Osteoblast (primary cell): ENCODE data around the gene PTPRN2. TPM values are rescaled to one million over a fixed set of nuclear protein-coding genes. Genes with fewer than 3 reads are reported as not detected.

Source experiments
- DNase-seq: peaks from one replicate; pipeline ENCODE4 v3.0.0; 2011; ENCODE audit warnings: low spot score, mixed read lengths; ENCODE audit not compliant: insufficient read length; ENCODE audit errors: missing footprints
- H2AFZ ChIP-seq: 2 replicates; pipeline ENCODE4 v1.6.0; 2011; ENCODE audit warnings: mild to moderate bottlenecking, low read length
- H3K27ac ChIP-seq: 2 replicates; pipeline ENCODE4 v1.5.1; 2011; ENCODE audit warnings: mild to moderate bottlenecking, low read depth, low read length, moderate library complexity
- H3K27me3 ChIP-seq: 2 replicates; pipeline ENCODE4 v1.6.0; 2012; ENCODE audit warnings: mild to moderate bottlenecking, control low read depth, inconsistent platforms, low read length, moderate library complexity; ENCODE audit not compliant: insufficient read depth
- H3K36me3 ChIP-seq: 2 replicates; pipeline ENCODE4 v1.5.1; 2011; ENCODE audit warnings: mild to moderate bottlenecking, low read length, control low read depth, moderate library complexity; ENCODE audit not compliant: insufficient read depth
- H3K4me1 ChIP-seq: 2 replicates; pipeline ENCODE4 v1.5.1; 2011; ENCODE audit warnings: mild to moderate bottlenecking, low read length, control low read depth, moderate library complexity; ENCODE audit not compliant: insufficient read depth
- H3K4me2 ChIP-seq: 2 replicates; pipeline ENCODE4 v1.6.0; 2011; ENCODE audit warnings: mild to moderate bottlenecking, low read length; ENCODE audit not compliant: insufficient read depth
- H3K4me3 ChIP-seq: fragments of 200-600 bp; sonication (generic); 3 replicates; pipeline ENCODE4 v1.5.1; 2012; ENCODE audit warnings: mild to moderate bottlenecking, low read length, inconsistent platforms; ENCODE audit not compliant: insufficient read depth
- H3K79me2 ChIP-seq: 2 replicates; pipeline ENCODE4 v1.6.0; 2012; ENCODE audit warnings: mild to moderate bottlenecking, low read length, control low read depth, inconsistent platforms; ENCODE audit not compliant: insufficient read depth
- H3K9me3 ChIP-seq: 2 replicates; pipeline ENCODE4 v1.5.1; 2011; ENCODE audit warnings: low read depth, low read length, control low read depth
- H4K20me1 ChIP-seq: 2 replicates; pipeline ENCODE4 v1.6.0; 2012; ENCODE audit warnings: mild to moderate bottlenecking, low read length, control low read depth; ENCODE audit not compliant: insufficient read depth
- CTCF ChIP-seq: IDR thresholded peaks from 2 replicates; pipeline ENCODE4 v1.5.1; 2011; ENCODE audit warnings: mild to moderate bottlenecking, low read depth, low read length, moderate library complexity; ENCODE audit errors: extremely low read depth
- total RNA-seq: library from RNA; depleted of rRNA; stranded (reverse); fragments of >200 nt; gene quantifications from 2 replicates; pipeline ENCODE4 v1.2.3, GENCODE V29; 2012

The PTPRN2 gene
- total RNA-seq, 1 donor = 0.36 TPM

- no peak for TF ChIP-seq CTCF
- Histone ChIP-seq H3K27me3 (no peaks in the 10 kb centered on the region), H4K20me1 (no peaks in the 10 kb centered on the region), H3K4me3 (no peak overlapping the region), H3K4me1 (no peaks in the 10 kb centered on the region), H3K27ac (no peak overlapping the region), H3K9me3 (no peaks in the 10 kb centered on the region), H2AFZ (no peak overlapping the region), H3K4me2 (no peak overlapping the region), H3K79me2 (no peaks in the 10 kb centered on the region), H3K36me3 (no peaks in the 10 kb centered on the region)
- peak; percentile 67 for DNase-seq
These were observed 1070.5 kb downstream of the PTPRN2 start for GRCh38 chr7:157516911-157517781.

GRCh38 chr7:157516311-157516710, 1071.3 kb downstream of the PTPRN2 start:
- no peaks in the 10 kb centered on the region for H3K27me3 ChIP-seq
- no peaks in the 10 kb centered on the region for H3K79me2 ChIP-seq
- H3K27ac ChIP-seq = no peak overlapping the region
- H3K4me2 ChIP-seq = no peak overlapping the region
- DNase-seq = peak; percentile 17
- no peak for TF ChIP-seq CTCF
- no peaks in the 10 kb centered on the region for H3K9me3 ChIP-seq
- no peaks in the 10 kb centered on the region for H3K4me1 ChIP-seq
- H2AFZ ChIP-seq = no peak overlapping the region
- H3K4me3 ChIP-seq = no peak overlapping the region
- no peaks in the 10 kb centered on the region for H3K36me3 ChIP-seq
- H4K20me1 ChIP-seq = no peaks in the 10 kb centered on the region

GRCh38 chr7:157515342-157516041, 1072.1 kb downstream of the PTPRN2 start:
- Histone ChIP-seq H3K4me3 (no peak overlapping the region), H3K4me2 (no peak overlapping the region), H3K27ac (no peak overlapping the region), H2AFZ (no peak overlapping the region), H3K79me2 (no peaks in the 10 kb centered on the region), H3K4me1 (no peaks in the 10 kb centered on the region), H3K27me3 (no peaks in the 10 kb centered on the region), H4K20me1 (no peaks in the 10 kb centered on the region), H3K36me3 (no peaks in the 10 kb centered on the region), H3K9me3 (no peaks in the 10 kb centered on the region)
- no peak for TF ChIP-seq CTCF
- peak; percentile 53 for DNase-seq

GRCh38 chr7:157514746-157515145, 1072.9 kb downstream of the PTPRN2 start:
- no peaks in the 10 kb centered on the region for H4K20me1 ChIP-seq
- H3K27me3 ChIP-seq = no peaks in the 10 kb centered on the region
- no peak for TF ChIP-seq CTCF
- no peaks in the 10 kb centered on the region for H3K79me2 ChIP-seq
- H3K4me1 ChIP-seq = no peaks in the 10 kb centered on the region
- H3K4me2 ChIP-seq = no peak overlapping the region
- H3K27ac ChIP-seq = no peak overlapping the region
- no peak overlapping the region for H2AFZ ChIP-seq
- no peaks in the 10 kb centered on the region for H3K36me3 ChIP-seq
- no peak overlapping the region for H3K4me3 ChIP-seq
- peak; percentile 67 for DNase-seq
- no peaks in the 10 kb centered on the region for H3K9me3 ChIP-seq
